HepG2 (cell line): ENCODE data around the gene KLF17. TPM values are rescaled to one million over a fixed set of nuclear protein-coding genes. Genes with fewer than 3 reads are reported as not detected.

ENCODE experiments used
- ATAC-seq: fragments of 200-7000 bp; cut with Tn5 transposase; 3 replicates; pipeline ENCODE4 v1.9.1; 2020; ENCODE audit warnings: mild to moderate bottlenecking, moderate library complexity
- BruUV-seq: library from RNA; stranded (reverse); fragments of 400-500 nt; replicated peaks from 2 replicates; lab custom pipeline; 2021; lab: Mats Ljungman, UMichigan
- CTCF ChIA-PET: fragments of 300-600 bp; formaldehyde crosslinking; extraction: SDS; loops from one replicate; lab custom pipeline; 2021; ENCODE audit warnings: low total read pairs, inconsistent platforms, low intra/inter-chr PET ratio; lab: Yijun Ruan, JAX
- POLR2A ChIA-PET: fragments of 350-600 bp; sonication (Branson Sonifier 250); formaldehyde crosslinking; loops from one replicate; lab custom pipeline; 2020; ENCODE audit warnings: antibody characterized with exemption, inconsistent platforms; lab: Yijun Ruan, JAX
- DNase-seq: peaks from one replicate; pipeline ENCODE4 v3.0.0-alpha.2; 2015; ENCODE audit warnings: low spot score
- FAIRE-seq: peaks from 3 replicates; lab custom pipeline; 2011; peaks lifted over from hg19 to GRCh38; lab: Jason Lieb, UNC
- H2AFZ ChIP-seq: one replicate; pipeline ENCODE4 v1.6.1; 2011; ENCODE audit warnings: low read length, inconsistent platforms
- H3K27ac ChIP-seq: fragments of 300-600 bp; 3 replicates; pipeline ENCODE4 v1.8.0; 2011; ENCODE audit warnings: mixed run types, mild to moderate bottlenecking, mixed read lengths, low read length, inconsistent platforms; ENCODE audit not compliant: insufficient read depth; ENCODE audit errors: extremely low read length
- H3K27me3 ChIP-seq, 2 experiments: fragments of 200-600 bp in 1 of 2; 2 replicates in 1 of 2; 3 replicates in 1 of 2; pipeline versions ENCODE4 v1.6.0 to v1.8.0; 2011; ENCODE audit warnings: low read length in 2 of 2, mild to moderate bottlenecking in 2 of 2, moderate library complexity in 2 of 2, inconsistent platforms in 1 of 2; ENCODE audit not compliant: insufficient read depth in 2 of 2, control insufficient read depth in 1 of 2
- H3K36me3 ChIP-seq, 2 experiments: fragments of 200-600 bp in 1 of 2; replicated peaks in 1 of 2; 2 replicates in 1 of 2; 3 replicates in 1 of 2; pipeline versions ENCODE4 v1.5.1 to v1.8.0; 2011; ENCODE audit warnings: low read length in 2 of 2, inconsistent platforms in 1 of 2; ENCODE audit not compliant: insufficient read depth in 2 of 2, control insufficient read depth in 1 of 2
- H3K4me1 ChIP-seq: 2 replicates; pipeline ENCODE4 v1.5.1; 2012; ENCODE audit warnings: low read length, inconsistent platforms; ENCODE audit not compliant: insufficient read depth
- H3K4me2 ChIP-seq: 2 replicates; pipeline ENCODE4 v1.6.0; 2011; ENCODE audit warnings: low read depth, low read length, inconsistent platforms
- H3K4me3 ChIP-seq, 3 experiments: fragments of 200-600 bp in 1 of 3; sonication (generic), shearing (Covaris generic) in 1 of 3; replicated peaks in 1 of 3; 2 replicates each; pipeline ENCODE4 v1.5.1; 2011 to 2016; ENCODE audit warnings: low read length in 3 of 3, inconsistent platforms in 2 of 3, low read depth in 2 of 3, mild to moderate bottlenecking in 2 of 3, control low read depth in 1 of 3, mixed read lengths in 1 of 3; ENCODE audit not compliant: insufficient read depth in 1 of 3
- H3K79me2 ChIP-seq: one replicate; pipeline ENCODE4 v1.6.1; 2011; ENCODE audit warnings: low read length, inconsistent platforms; ENCODE audit not compliant: insufficient read depth
- H3K9ac ChIP-seq: 2 replicates; pipeline ENCODE4 v1.6.0; 2011; ENCODE audit warnings: mild to moderate bottlenecking, low read depth, low read length, inconsistent platforms; ENCODE audit not compliant: insufficient read depth
- H3K9me3 ChIP-seq: 2 replicates; pipeline ENCODE4 v1.5.1; 2012; ENCODE audit warnings: mild to moderate bottlenecking, low read length
- H4K20me1 ChIP-seq: 2 replicates; pipeline ENCODE4 v1.6.0; 2011; ENCODE audit warnings: inconsistent platforms, mild to moderate bottlenecking, low read length, moderate library complexity; ENCODE audit not compliant: insufficient read depth
- CREB1 ChIP-seq, 2 experiments: fragments of 450-650 bp in 1 of 2; IDR thresholded peaks; 2 replicates each; pipeline ENCODE4 v1.6.1; 2016 to 2017; ENCODE audit warnings: control low read depth in 1 of 2, mild to moderate bottlenecking in 1 of 2, missing compliant biosample characterization in 1 of 2, missing genetic modification characterization in 1 of 2
- CREM ChIP-seq, 2 experiments: sonication (generic) in 1 of 2; formaldehyde crosslinking in 1 of 2; IDR thresholded peaks; 2 replicates each; pipeline versions ENCODE4 v1.4.0 to v1.6.1; 2016 to 2020; ENCODE audit warnings: antibody characterized with exemption in 1 of 2, mild to moderate bottlenecking in 1 of 2, missing genetic modification reagents in 1 of 2
- DMAP1 ChIP-seq: IDR thresholded peaks from 2 replicates; pipeline ENCODE4 v1.6.1; 2016
- JUNB ChIP-seq: sonication (generic); formaldehyde crosslinking; IDR thresholded peaks from 2 replicates; pipeline ENCODE4 v1.8.0; 2022; ENCODE audit warnings: missing genetic modification reagents, mild to moderate bottlenecking, borderline replicate concordance
- PLRG1 ChIP-seq: fragments of 450-650 bp; conservative IDR thresholded peaks from 2 replicates; pipeline ENCODE4 v1.6.1; 2016
- TCF7L2 ChIP-seq: IDR thresholded peaks from 2 replicates; pipeline ENCODE4 v1.6.1; 2011; ENCODE audit warnings: mild to moderate bottlenecking, low read depth, low read length, moderate library complexity
- ZBTB42 ChIP-seq: sonication (generic); formaldehyde crosslinking; IDR thresholded peaks from 2 replicates; pipeline ENCODE4 v1.5.0; 2020; ENCODE audit warnings: mild to moderate bottlenecking, missing genetic modification reagents
- ZSCAN12 ChIP-seq: sonication (generic); formaldehyde crosslinking; IDR thresholded peaks from 2 replicates; pipeline ENCODE4 v1.9.0; 2021; ENCODE audit warnings: mild to moderate bottlenecking, missing genetic modification reagents
- WGBS: methylation state at CpG from one replicate; pipeline ENCODE4 v1.1.6; 2017; ENCODE audit warnings: low lambda C conversion rate; 5-methylcytosine and 5-hydroxymethylcytosine counted together
- in situ Hi-C: cut with HindIII; loops from 2 replicates; pipeline ENCODE4 v1.10.0; 2017; ENCODE audit warnings: low pct_unique_long_range_greater_than_20kb; ENCODE audit not compliant: extremely low pct_ligation_motif_present
- intact Hi-C: fragments of 100-400 bp; cut with micrococcal nuclease; formaldehyde crosslinking; loops from one replicate; pipeline ENCODE4 v1.10.0; 2022; ENCODE audit not compliant: unreplicated experiment
- polyA plus RNA-seq, 8 experiments: library from polyadenylated mRNA; depleted of rRNA in 3 of 8; stranded (reverse) in 7 of 8; unstranded in 1 of 8; fragments of >200 nt; fragmentation: Illumina TruSeq in 4 of 8; extraction: Trizol in 4 of 8; gene quantifications; 2 replicates each; pipeline versions ENCODE4 v1.2.1 to v1.2.3, GENCODE V29; 2011 to 2016; ENCODE audit warnings: low read depth in 4 of 8, missing spikeins in 1 of 8, mixed read lengths in 1 of 8; ENCODE audit not compliant: insufficient read depth in 1 of 8
- total RNA-seq, 5 experiments: library from RNA; depleted of rRNA; stranded (reverse); fragments of >200 nt; fragmentation: Illumina TruSeq; extraction: Trizol; gene quantifications; 2 replicates each; pipeline ENCODE4 v1.2.3, GENCODE V29; 2016; ENCODE audit warnings: low read depth in 1 of 5
- TF ChIP-seq, protein P1 (sequence below): sonication (generic); formaldehyde crosslinking; IDR thresholded peaks from 2 replicates; pipeline ENCODE4 v1.4.0; 2020; ENCODE audit warnings: missing genetic modification reagents
- TF ChIP-seq, protein P2 (sequence below): sonication (generic); formaldehyde crosslinking; IDR thresholded peaks from 2 replicates; pipeline ENCODE4 v1.5.0; 2020; ENCODE audit warnings: mild to moderate bottlenecking, missing genetic modification reagents, moderate library complexity
- TF ChIP-seq, protein P3 (sequence below): sonication (generic); formaldehyde crosslinking; IDR thresholded peaks from 2 replicates; pipeline ENCODE4 v1.4.0; 2020; ENCODE audit warnings: missing genetic modification reagents

The KLF17 gene
- total and polyA plus RNA-seq, 2 of the 13 experiments (the other 11 are each of a cell fraction or from before 2014, with no cell fraction given): not detected

DNA sequence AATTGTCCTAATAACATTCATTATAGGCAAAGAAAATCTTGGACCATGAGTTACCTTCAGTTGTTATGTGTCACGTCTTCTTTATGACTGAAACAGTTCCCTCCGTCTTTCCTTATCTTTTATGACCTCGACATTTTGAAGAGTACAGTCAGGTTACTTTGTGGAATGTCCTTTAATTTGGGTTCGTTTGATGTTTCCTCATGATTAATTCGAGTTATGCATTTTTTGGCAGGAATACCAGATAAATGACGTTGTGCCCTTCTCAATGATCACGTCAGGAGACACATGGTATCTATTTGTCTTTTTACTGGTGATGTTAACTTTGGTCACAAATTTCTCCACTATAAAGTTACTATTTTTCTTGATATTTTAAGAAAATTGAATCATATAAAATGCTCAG is 17.3 kb upstream of the KLF17 start:
- DNase-seq: no peak
- no peaks in the 10 kb centered on the region for H3K4me1 ChIP-seq
- no peak overlapping the region for H2AFZ ChIP-seq
- no peak overlapping the region for H3K4me2 ChIP-seq
- no peak overlapping the region for H3K4me3 ChIP-seq
- H4K20me1 ChIP-seq: no peaks in the 10 kb centered on the region
- H3K79me2 ChIP-seq: no peaks in the 10 kb centered on the region
- H3K9ac ChIP-seq: no peak overlapping the region
- no peaks in the 10 kb centered on the region for H3K9me3 ChIP-seq
- peaks cover 1 to 13% of the 10 kb centered on the region in 2 experiments; a peak in 3 of 5 replicates for H3K27me3 ChIP-seq
- WGBS: 6% methylated on average over 7 of the region's 7 CpGs
- POLR2A ChIA-PET: no interaction called here
- no peaks in the 10 kb centered on the region for H3K36me3 ChIP-seq
- in situ Hi-C loops (no loop called here), intact Hi-C loops (no loop called here)
- no peak overlapping the region for H3K27ac ChIP-seq
- no TSS peak for BruUV-seq
- CTCF ChIA-PET: no interaction called here
- peak; percentile 38; the same call in 1 of the 2 replicates for TF ChIP-seq CREB1 (IDR thresholded peaks at IDR 0.05)
- no peak for TF ChIP-seq CREB1 (CRISPR knock-in tag; IDR thresholded peaks at IDR 0.05)
- TF ChIP-seq, protein P1, sequence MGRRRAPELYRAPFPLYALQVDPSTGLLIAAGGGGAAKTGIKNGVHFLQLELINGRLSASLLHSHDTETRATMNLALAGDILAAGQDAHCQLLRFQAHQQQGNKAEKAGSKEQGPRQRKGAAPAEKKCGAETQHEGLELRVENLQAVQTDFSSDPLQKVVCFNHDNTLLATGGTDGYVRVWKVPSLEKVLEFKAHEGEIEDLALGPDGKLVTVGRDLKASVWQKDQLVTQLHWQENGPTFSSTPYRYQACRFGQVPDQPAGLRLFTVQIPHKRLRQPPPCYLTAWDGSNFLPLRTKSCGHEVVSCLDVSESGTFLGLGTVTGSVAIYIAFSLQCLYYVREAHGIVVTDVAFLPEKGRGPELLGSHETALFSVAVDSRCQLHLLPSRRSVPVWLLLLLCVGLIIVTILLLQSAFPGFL (CRISPR knock-in tag): no peak
- no peak for ATAC-seq
- FAIRE-seq: no peak

DNA sequence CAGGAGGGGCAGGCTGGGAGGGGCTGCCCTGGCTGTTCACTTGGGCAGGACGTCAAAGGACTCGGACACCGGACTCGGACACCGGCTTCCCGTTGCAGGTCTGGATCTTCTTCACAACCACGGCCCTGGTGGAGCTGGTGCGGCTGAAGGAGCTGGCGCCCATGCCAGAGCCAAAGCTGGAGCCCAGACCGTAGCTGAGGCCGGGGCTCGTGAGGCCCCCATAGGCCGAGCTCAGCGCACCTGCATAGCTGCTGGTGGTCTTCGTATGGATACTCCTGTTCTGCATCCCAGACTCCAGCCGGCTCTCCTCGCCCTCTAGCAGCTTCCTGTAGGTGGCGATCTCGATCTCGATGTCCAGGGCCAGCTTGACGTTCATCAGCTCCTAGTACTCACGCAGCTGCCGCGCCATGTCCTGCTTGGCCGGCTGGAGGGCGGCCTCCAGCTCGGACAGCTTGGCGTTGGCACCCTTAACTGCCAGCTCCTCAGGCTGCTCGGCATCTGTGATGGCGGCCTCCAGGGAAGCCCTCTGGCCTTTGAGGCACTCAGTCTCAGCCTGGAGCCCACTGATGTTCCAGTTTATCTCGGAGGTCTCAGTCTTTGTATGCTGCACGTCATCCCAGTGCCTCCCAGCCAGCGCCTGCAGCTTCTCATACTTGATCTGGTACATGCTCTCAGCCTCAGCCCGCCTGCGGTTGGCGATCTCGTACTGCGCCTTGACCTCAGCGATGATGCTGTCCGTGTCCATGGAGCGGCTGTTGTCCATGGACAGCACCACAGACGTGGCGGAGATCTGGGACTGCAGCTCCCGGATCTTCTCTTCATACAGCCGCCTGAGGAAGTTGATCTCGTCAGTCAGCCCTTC is 15.1 kb upstream of the KLF17 start:
- FAIRE-seq: no peak
- BruUV-seq: no TSS peak
- POLR2A ChIA-PET: no interaction called here
- intact Hi-C loops: no loop called here
- Histone ChIP-seq H3K36me3 (no peaks in the 10 kb centered on the region), H4K20me1 (no peaks in the 10 kb centered on the region), H3K4me1 (no peaks in the 10 kb centered on the region), H3K27me3 (peaks cover 1 to 26% of the 10 kb centered on the region in 2 experiments; a peak in 3 of 5 replicates), H3K9ac (no peak overlapping the region), H3K79me2 (no peaks in the 10 kb centered on the region), H3K4me2 (no peak overlapping the region), H3K27ac (no peak overlapping the region), H3K9me3 (no peaks in the 10 kb centered on the region), H3K4me3 (no peak overlapping the region), H2AFZ (no peak overlapping the region)
- 57% methylated on average over 23 of the region's 46 CpGs for WGBS
- peak; percentile 12 for DNase-seq
- TF ChIP-seq CREM (IDR thresholded peaks at IDR 0.05) (no peak), CREM (CRISPR knock-in tag; IDR thresholded peaks at IDR 0.05) (no peak), PLRG1 (no peak), TCF7L2 (no peak), ZSCAN12 (no peak), ZBTB42 (CRISPR knock-in tag) (no peak), DMAP1 (CRISPR knock-in tag) (no peak), JUNB (CRISPR knock-in tag) (no peak)
- TF ChIP-seq, protein P2, sequence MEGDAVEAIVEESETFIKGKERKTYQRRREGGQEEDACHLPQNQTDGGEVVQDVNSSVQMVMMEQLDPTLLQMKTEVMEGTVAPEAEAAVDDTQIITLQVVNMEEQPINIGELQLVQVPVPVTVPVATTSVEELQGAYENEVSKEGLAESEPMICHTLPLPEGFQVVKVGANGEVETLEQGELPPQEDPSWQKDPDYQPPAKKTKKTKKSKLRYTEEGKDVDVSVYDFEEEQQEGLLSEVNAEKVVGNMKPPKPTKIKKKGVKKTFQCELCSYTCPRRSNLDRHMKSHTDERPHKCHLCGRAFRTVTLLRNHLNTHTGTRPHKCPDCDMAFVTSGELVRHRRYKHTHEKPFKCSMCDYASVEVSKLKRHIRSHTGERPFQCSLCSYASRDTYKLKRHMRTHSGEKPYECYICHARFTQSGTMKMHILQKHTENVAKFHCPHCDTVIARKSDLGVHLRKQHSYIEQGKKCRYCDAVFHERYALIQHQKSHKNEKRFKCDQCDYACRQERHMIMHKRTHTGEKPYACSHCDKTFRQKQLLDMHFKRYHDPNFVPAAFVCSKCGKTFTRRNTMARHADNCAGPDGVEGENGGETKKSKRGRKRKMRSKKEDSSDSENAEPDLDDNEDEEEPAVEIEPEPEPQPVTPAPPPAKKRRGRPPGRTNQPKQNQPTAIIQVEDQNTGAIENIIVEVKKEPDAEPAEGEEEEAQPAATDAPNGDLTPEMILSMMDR (CRISPR knock-in tag): peak; percentile 53
- TF ChIP-seq, protein P3, sequence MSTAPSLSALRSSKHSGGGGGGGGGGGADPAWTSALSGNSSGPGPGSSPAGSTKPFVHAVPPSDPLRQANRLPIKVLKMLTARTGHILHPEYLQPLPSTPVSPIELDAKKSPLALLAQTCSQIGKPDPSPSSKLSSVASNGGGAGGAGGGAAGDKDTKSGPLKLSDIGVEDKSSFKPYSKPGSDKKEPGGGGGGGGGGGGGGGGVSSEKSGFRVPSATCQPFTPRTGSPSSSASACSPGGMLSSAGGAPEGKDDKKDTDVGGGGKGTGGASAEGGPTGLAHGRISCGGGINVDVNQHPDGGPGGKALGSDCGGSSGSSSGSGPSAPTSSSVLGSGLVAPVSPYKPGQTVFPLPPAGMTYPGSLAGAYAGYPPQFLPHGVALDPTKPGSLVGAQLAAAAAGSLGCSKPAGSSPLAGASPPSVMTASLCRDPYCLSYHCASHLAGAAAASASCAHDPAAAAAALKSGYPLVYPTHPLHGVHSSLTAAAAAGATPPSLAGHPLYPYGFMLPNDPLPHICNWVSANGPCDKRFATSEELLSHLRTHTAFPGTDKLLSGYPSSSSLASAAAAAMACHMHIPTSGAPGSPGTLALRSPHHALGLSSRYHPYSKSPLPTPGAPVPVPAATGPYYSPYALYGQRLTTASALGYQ: no peak
- ATAC-seq: no peak
- in situ Hi-C loops: no loop called here
- CTCF ChIA-PET: no interaction called here
